ENCODE data around the gene COX4I2. TPM values are rescaled to one million over a fixed set of nuclear protein-coding genes. Genes with fewer than 3 reads are reported as not detected.

COX4I2 gene
- total RNA-seq, 2 experiments from 2014 or later, result not detected

GRCh38 chr20:31664696-31665354 is 27.1 kb downstream of the COX4I2 start:
- TF ChIP-seq CTCF (conservative IDR thresholded peaks at IDR 0.05; ENCODE audit: low read length) (no peak), EZH2phosphoT487 (IDR thresholded peaks at IDR 0.05; ENCODE audit: borderline replicate concordance, low read depth, low read length) (no peak)
- H3K79me2 ChIP-seq (ENCODE audit: insufficient read depth, low read depth, low read length), result no peaks in the 10 kb centered on the region
- H3K9me2 ChIP-seq (ENCODE audit: insufficient read depth, low read length), result no peaks in the 10 kb centered on the region
- H3K27ac ChIP-seq (ENCODE audit: low read depth, low read length, poor library complexity, severe bottlenecking), result peak overlapping the region; percentile 28
- ChIA-PET POLR2A (interaction anchor here (0.6 to 2.0 kb wide), 6 partner anchors 10 to 59 kb away, joined by 3 to 13 read pairs (median 6); no protein-coding TSS in a partner anchor), CTCF (ENCODE audit: unreplicated experiment) (interaction anchor here (0.6 to 1.3 kb wide), 4 partner anchors 10 to 58 kb away, joined by 3 to 7 read pairs (median 4); no protein-coding TSS in a partner anchor)
- no peaks in the 10 kb centered on the region for H3K9me3 ChIP-seq (ENCODE audit: low read length)
- H3K4me3 ChIP-seq (ENCODE audit: low read depth, low read length, poor library complexity, severe bottlenecking), result no peak overlapping the region
- no peak overlapping the region for H3K4me2 ChIP-seq (ENCODE audit: low read length)
- peaks cover 51% of the 10 kb centered on the region for H3K4me1 ChIP-seq (ENCODE audit: insufficient read depth, low read length, poor library complexity, severe bottlenecking)
- no peaks in the 10 kb centered on the region for H4K20me1 ChIP-seq (ENCODE audit: insufficient read depth, low read length)
- peaks cover 50% of the 10 kb centered on the region for H3K36me3 ChIP-seq (ENCODE audit: insufficient read depth, low read length)
- intact Hi-C loops (cut with micrococcal nuclease; ENCODE audit: unreplicated experiment), result no loop called here
- no TSS peak for BruUV-seq (replicated peaks)
- no peak overlapping the region for H2AFZ ChIP-seq (ENCODE audit: low read length)
- no peak for DNase-seq (ENCODE audit: low spot score)

- Histone ChIP-seq H3K27ac (ENCODE audit: low read depth, low read length, poor library complexity, severe bottlenecking) (no peak overlapping the region), H3K36me3 (ENCODE audit: insufficient read depth, low read length) (peaks cover 58% of the 10 kb centered on the region), H3K4me3 (ENCODE audit: low read depth, low read length, poor library complexity, severe bottlenecking) (no peak overlapping the region), H3K79me2 (ENCODE audit: insufficient read depth, low read depth, low read length) (no peaks in the 10 kb centered on the region), H3K9me2 (ENCODE audit: insufficient read depth, low read length) (no peaks in the 10 kb centered on the region), H3K4me2 (ENCODE audit: low read length) (no peak overlapping the region), H2AFZ (ENCODE audit: low read length) (no peak overlapping the region), H3K9me3 (ENCODE audit: low read length) (no peaks in the 10 kb centered on the region), H4K20me1 (ENCODE audit: insufficient read depth, low read length) (no peaks in the 10 kb centered on the region), H3K4me1 (ENCODE audit: insufficient read depth, low read length, poor library complexity, severe bottlenecking) (peaks cover 51% of the 10 kb centered on the region)
- intact Hi-C loops (cut with micrococcal nuclease; ENCODE audit: unreplicated experiment), result no loop called here
- ChIA-PET CTCF (ENCODE audit: unreplicated experiment) (interaction anchor here (1.2 kb wide), 1 partner anchor 58 kb away, joined by 3 read pairs; no protein-coding TSS in a partner anchor), POLR2A (interaction anchor here (0.6 to 1.7 kb wide), 2 partner anchors 26 to 31 kb away, joined by 6 read pairs; no protein-coding TSS in a partner anchor)
- no peak for TF ChIP-seq EZH2phosphoT487 (IDR thresholded peaks at IDR 0.05; ENCODE audit: borderline replicate concordance, low read depth, low read length)
- TF ChIP-seq CTCF (conservative IDR thresholded peaks at IDR 0.05; ENCODE audit: low read length), result no peak
- no TSS peak for BruUV-seq (replicated peaks)
- no peak for DNase-seq (ENCODE audit: low spot score)
Measured at GRCh38 chr20:31665753-31666152, 28.0 kb downstream of the COX4I2 start.

All from OCI-LY7 (cell line).